HG03159 (cell line): ENCODE data around the gene RMND5B.
"Not testable (repeated sequence)": the region's sequence is repeated elsewhere in the genome, so short reads cannot be mapped to it uniquely, and the experiment has no call there.

Experiments used
- ATAC-seq: cut with Tn5 transposase; IDR thresholded peaks from one replicate; pipeline ENCODE4 v1.9.1; 2021; ENCODE audit warnings: mild to moderate bottlenecking, moderate library complexity; ENCODE audit not compliant: unreplicated experiment

Gene RMND5B

GRCh38 chr5:178165581-178165980 is 34.8 kb downstream of the RMND5B start:
- ATAC-seq = no peak

- ATAC-seq = no peak
These were observed 39.6 kb downstream of the RMND5B start for GRCh38 chr5:178170455-178170854.

GRCh38 chr5:178174456-178174855 is 43.6 kb downstream of the RMND5B start:
- ATAC-seq = no peak

GRCh38 chr5:178176791-178177190 is 46.0 kb downstream of the RMND5B start:
- no peak for ATAC-seq

- ATAC-seq = no peak
These were observed 46.8 kb downstream of the RMND5B start for GRCh38 chr5:178177569-178177968.

GRCh38 chr5:178180141-178180863 is 49.5 kb downstream of the RMND5B start:
- no peak for ATAC-seq

- ATAC-seq = no peak
These were observed 51.5 kb downstream of the RMND5B start for GRCh38 chr5:178182158-178182876.

GRCh38 chr5:178186427-178186826 is 55.6 kb downstream of the RMND5B start:
- ATAC-seq = no peak

GRCh38 chr5:178187014-178187413 is 56.2 kb downstream of the RMND5B start, which contains the start of gene GMCL2:
TSS of gene GMCL2 (minus strand) at chr5:178187371. CDS start at chr5:178187299, 72 bp downstream.
- no peak for ATAC-seq

- no peak for ATAC-seq
These were observed 58.6 kb downstream of the RMND5B start for GRCh38 chr5:178189433-178189832.

- ATAC-seq = no peak
These were observed 60.8 kb downstream of the RMND5B start for GRCh38 chr5:178191661-178192060.

- no peak for ATAC-seq
These were observed 61.4 kb downstream of the RMND5B start for GRCh38 chr5:178192244-178192643.

GRCh38 chr5:178192787-178193186 is 62.0 kb downstream of the RMND5B start:
- no peak for ATAC-seq

- ATAC-seq = no peak
These were observed 62.5 kb downstream of the RMND5B start for GRCh38 chr5:178193251-178193809.

- no peak for ATAC-seq
These were observed 63.2 kb downstream of the RMND5B start for GRCh38 chr5:178194026-178194425.

- ATAC-seq = no peak
These were observed 65.5 kb downstream of the RMND5B start for GRCh38 chr5:178196281-178196812.

- no peak for ATAC-seq
These were observed 66.2 kb downstream of the RMND5B start for GRCh38 chr5:178196986-178197385.

GRCh38 chr5:178198151-178198550 is 67.3 kb downstream of the RMND5B start:
- ATAC-seq = not testable (repeated sequence)

GRCh38 chr5:178198706-178199105 is 67.9 kb downstream of the RMND5B start:
- no peak for ATAC-seq

- no peak for ATAC-seq
These were observed 69.0 kb downstream of the RMND5B start for GRCh38 chr5:178199581-178200434.
